ENCODE measurements around the gene SEC22A. TPM values are rescaled to one million over a fixed set of nuclear protein-coding genes. Genes with fewer than 3 reads are reported as not detected.

The SEC22A gene
- polyA plus RNA-seq, 1 of the 3 experiments (the other 2 are of a cell fraction), result 13.0 TPM

- TF ChIP-seq ZBTB33 (IDR thresholded peaks at IDR 0.05; ENCODE audit: borderline replicate concordance, low read depth) (no peak), TAF1 (IDR thresholded peaks at IDR 0.05; ENCODE audit: borderline replicate concordance, low read depth, low read length) (no peak), RCOR1 (IDR thresholded peaks at IDR 0.05; ENCODE audit: low read length) (no peak), CHD2 (IDR thresholded peaks at IDR 0.05; ENCODE audit: low read length, partially characterized antibody) (no peak)
Observed at GRCh38 chr3:123296261-123296660, 94.5 kb downstream of the SEC22A start (continued).

- CTCF ChIA-PET, result interaction anchor here (0.7 kb wide), 1 partner anchor 353 kb away, joined by 3 read pairs; no protein-coding TSS in a partner anchor
- Histone ChIP-seq H3K9me2 (no peaks in the 10 kb centered on the region), H3K9me3 (no peaks in the 10 kb centered on the region), H3K36me3 (replicated peaks in 1 of 2; ENCODE audit: control insufficient read depth in 1 of 2, insufficient read depth in 2 of 2, low read length in 1 of 2) (no peaks in the 10 kb centered on the region), H3K79me2 (ENCODE audit: insufficient read depth) (no peaks in the 10 kb centered on the region), H3K9ac (no peak overlapping the region), H3F3A (replicated peaks; ENCODE audit: insufficient read depth) (no peaks in the 10 kb centered on the region), H3K4me3 (ENCODE audit: low read depth in 2 of 2, low read length in 1 of 2) (no peak overlapping the region), H3K27me3 (ENCODE audit: insufficient read depth) (no peaks in the 10 kb centered on the region; the same call in 1 of the 2 replicates), H3K4me1 (ENCODE audit: control insufficient read depth in 1 of 2, insufficient read depth in 2 of 2, low read depth in 1 of 2, low read length in 1 of 2) (no peaks in the 10 kb centered on the region), H3K27ac (ENCODE audit: low read depth in 2 of 2, low read length in 1 of 2) (no peak overlapping the region), H2AFZ (ENCODE audit: low read depth) (no peak overlapping the region), H4K20me1 (ENCODE audit: insufficient read depth) (no peaks in the 10 kb centered on the region), H3K4me2 (no peak overlapping the region)
- 54% methylated on average over 8 of the region's 13 CpGs for WGBS (ENCODE audit: low lambda C conversion rate)
- POLR2A ChIA-PET, result no interaction called here
- no peak for DNase-seq
- TF ChIP-seq SIN3A (IDR thresholded peaks at IDR 0.05; ENCODE audit: borderline replicate concordance, low read depth, low read length) (no peak), ELF1 (IDR thresholded peaks at IDR 0.05) (no peak), ZBTB33 (IDR thresholded peaks at IDR 0.05; ENCODE audit: borderline replicate concordance, low read depth) (no peak), USF1 (IDR thresholded peaks at IDR 0.05; ENCODE audit: borderline replicate concordance, low read depth) (no peak), TCF12 (IDR thresholded peaks at IDR 0.05) (no peak), CHD2 (IDR thresholded peaks at IDR 0.05; ENCODE audit: low read length, partially characterized antibody) (no peak), MEF2A (IDR thresholded peaks at IDR 0.05; ENCODE audit: borderline replicate concordance, low read depth) (no peak), JUND (IDR thresholded peaks at IDR 0.05) (no peak), RFX5 (IDR thresholded peaks at IDR 0.05; ENCODE audit: low read length) (no peak), GABPA (IDR thresholded peaks at IDR 0.05; ENCODE audit: low read depth) (no peak), CTCF (IDR thresholded peaks at IDR 0.05) (no peak), TEAD4 (IDR thresholded peaks at IDR 0.05; ENCODE audit: borderline replicate concordance, insufficient read depth) (no peak), TAF1 (IDR thresholded peaks at IDR 0.05; ENCODE audit: borderline replicate concordance, low read depth, low read length) (no peak), RCOR1 (IDR thresholded peaks at IDR 0.05; ENCODE audit: low read length) (no peak), MXI1 (IDR thresholded peaks at IDR 0.05; ENCODE audit: low read depth, low read length) (no peak), REST (IDR thresholded peaks at IDR 0.05; ENCODE audit: low read depth, low read length) (no peak), SMC3 (IDR thresholded peaks at IDR 0.05; ENCODE audit: low read depth, low read length) (no peak)
Observed at GRCh38 chr3:123296836-123297626, 95.3 kb downstream of the SEC22A start.

Data from SK-N-SH (cell line).